ENCODE results near the gene CARF.
"Not testable (repeated sequence)": the region's sequence is repeated elsewhere in the genome, so short reads cannot be mapped to it uniquely, and the experiment has no call there.

CARF gene

GRCh38 chr2:202934456-202934855 lies 22.4 kb downstream of the CARF start:
- no peak for FAIRE-seq

GRCh38 chr2:202938960-202939359 lies 26.9 kb downstream of the CARF start:
- DNase-seq (ENCODE audit: insufficient read length, low spot score) (no peak), FAIRE-seq (no peak)

More at GRCh38 chr2:202934456-202934855, 22.4 kb downstream of the CARF start:
- DNase-seq (ENCODE audit: insufficient read length, low spot score) = no peak

- FAIRE-seq (no peak), DNase-seq (ENCODE audit: insufficient read length, low spot score) (no peak)
Measured at GRCh38 chr2:202941771-202942170, 29.7 kb downstream of the CARF start.

GRCh38 chr2:202944408-202944807 lies 32.3 kb downstream of the CARF start:
- FAIRE-seq = no peak
- no peak for DNase-seq (ENCODE audit: insufficient read length, low spot score)

GRCh38 chr2:202944816-202945215 lies 32.7 kb downstream of the CARF start:
- FAIRE-seq (no peak), DNase-seq (ENCODE audit: insufficient read length, low spot score) (no peak)

- DNase-seq (ENCODE audit: insufficient read length, low spot score) (no peak), FAIRE-seq (no peak)
Measured at GRCh38 chr2:202945497-202945896, 33.4 kb downstream of the CARF start.

GRCh38 chr2:202949333-202949732 lies 37.3 kb downstream of the CARF start:
- DNase-seq (ENCODE audit: insufficient read length, low spot score); FAIRE-seq: not testable (repeated sequence)

- FAIRE-seq (no peak), DNase-seq (ENCODE audit: insufficient read length, low spot score) (no peak)
Measured at GRCh38 chr2:202950592-202950991, 38.5 kb downstream of the CARF start.

- no peak for FAIRE-seq
- no peak for DNase-seq (ENCODE audit: insufficient read length, low spot score)
Measured at GRCh38 chr2:202960524-202960923, 48.4 kb downstream of the CARF start.

- FAIRE-seq = no peak
- no peak for DNase-seq (ENCODE audit: insufficient read length, low spot score)
Measured at GRCh38 chr2:202963712-202964111, 51.6 kb downstream of the CARF start.

GRCh38 chr2:202965810-202966460 lies 53.9 kb downstream of the CARF start:
- FAIRE-seq = peak; percentile 99
- DNase-seq (ENCODE audit: insufficient read length, low spot score) = peak; percentile 32

- FAIRE-seq; DNase-seq (ENCODE audit: insufficient read length, low spot score): not testable (repeated sequence)
Measured at GRCh38 chr2:202969404-202969803, 57.3 kb downstream of the CARF start.

- DNase-seq (ENCODE audit: insufficient read length, low spot score) = no peak
- FAIRE-seq = no peak
Measured at GRCh38 chr2:202976809-202977208, 64.7 kb downstream of the CARF start.

- FAIRE-seq = no peak
- DNase-seq (ENCODE audit: insufficient read length, low spot score) = no peak
Measured at GRCh38 chr2:202982779-202983491, 70.9 kb downstream of the CARF start.

- no peak for DNase-seq (ENCODE audit: insufficient read length, low spot score)
- FAIRE-seq = no peak
Measured at GRCh38 chr2:202989749-202990148, 77.7 kb downstream of the CARF start.

GRCh38 chr2:202990501-202990900 lies 78.4 kb downstream of the CARF start:
- DNase-seq (ENCODE audit: insufficient read length, low spot score) (no peak), FAIRE-seq (no peak)

- DNase-seq (ENCODE audit: insufficient read length, low spot score) = not testable (repeated sequence)
Measured at GRCh38 chr2:202997113-202997512, 85.0 kb downstream of the CARF start.

GRCh38 chr2:203002054-203002821 lies 90.2 kb downstream of the CARF start:
- no peak for FAIRE-seq

More at GRCh38 chr2:202997113-202997512, 85.0 kb downstream of the CARF start:
- FAIRE-seq = not testable (repeated sequence)

GRCh38 chr2:203003716-203004115 lies 91.6 kb downstream of the CARF start:
- FAIRE-seq = no peak

More at GRCh38 chr2:203002054-203002821, 90.2 kb downstream of the CARF start:
- no peak for DNase-seq (ENCODE audit: insufficient read length, low spot score)

GRCh38 chr2:203014456-203015199 lies 102.6 kb downstream of the CARF start, which contains the start of gene NBEAL1:
Gene NBEAL1, plus strand, starts transcription at chr2:203014875. Its CDS starts 1,510 bp downstream, at chr2:203016385.
- FAIRE-seq = peak; percentile 100
- DNase-seq (ENCODE audit: insufficient read length, low spot score) = peak; percentile 73

More at GRCh38 chr2:203003716-203004115, 91.6 kb downstream of the CARF start:
- no peak for DNase-seq (ENCODE audit: insufficient read length, low spot score)
